Transverse colon (tissue), 4 donors: Measurements from ENCODE around the gene FUT7. TPM values are rescaled to one million over a fixed set of nuclear protein-coding genes. Genes with fewer than 3 reads are reported as not detected.

Experiments used
- DNase-seq: peaks from one replicate; pipeline ENCODE4 v3.0.0-alpha.2; 2019
- H3K27ac ChIP-seq, 4 donors: fragments of 200-600 bp; sonication (generic); 2 replicates each; pipeline ENCODE4 v1.5.1; 2016 to 2018; ENCODE audit warnings: inconsistent platforms in 4 of 4
- H3K27me3 ChIP-seq: fragments of 200-600 bp; sonication (generic); 2 replicates; pipeline ENCODE4 v1.5.1; 2017; ENCODE audit warnings: inconsistent platforms
- H3K36me3 ChIP-seq, 4 donors: fragments of 200-600 bp; sonication (generic); 2 replicates each; pipeline ENCODE4 v1.5.1; 2017 to 2019; ENCODE audit warnings: inconsistent platforms in 4 of 4
- H3K4me1 ChIP-seq, 4 donors: fragments of 200-600 bp; sonication (generic); 2 replicates each; pipeline ENCODE4 v1.5.1; 2017 to 2020; ENCODE audit warnings: inconsistent platforms in 4 of 4
- H3K4me3 ChIP-seq, 4 donors: fragments of 200-600 bp; sonication (generic); 1 replicate in 1 of 4; 2 replicates in 3 of 4; pipeline versions ENCODE4 v1.5.1 to v1.6.1; 2017 to 2019; ENCODE audit warnings: inconsistent platforms in 4 of 4
- H3K9me3 ChIP-seq, 2 donors: fragments of 200-600 bp; sonication (generic); 2 replicates each; pipeline ENCODE4 v1.5.1; 2017 to 2019; ENCODE audit warnings: inconsistent platforms in 2 of 2
- CTCF ChIP-seq, 5 experiments: fragments of 200-600 bp in 3 of 5; fragments of 450-650 bp in 2 of 5; sonication (generic) in 3 of 5; IDR thresholded peaks; 1 replicate in 2 of 5; 2 replicates in 3 of 5; pipeline ENCODE4 v1.5.1; 2016 to 2017; ENCODE audit warnings: antibody characterized with exemption in 5 of 5, inconsistent platforms in 3 of 5, mild to moderate bottlenecking in 2 of 5, moderate library complexity in 1 of 5
- EP300 ChIP-seq: sonication (generic); formaldehyde crosslinking; IDR thresholded peaks from one replicate; pipeline ENCODE4 v1.6.1; 2017; ENCODE audit warnings: antibody characterized with exemption, low read depth
- POLR2A ChIP-seq: fragments of 450-650 bp; IDR thresholded peaks from one replicate; pipeline ENCODE4 v1.6.1; 2016; ENCODE audit warnings: antibody characterized with exemption, mild to moderate bottlenecking, moderate library complexity
- POLR2AphosphoS5 ChIP-seq, 3 donors: sonication (generic); formaldehyde crosslinking; IDR thresholded peaks; one replicate each; pipeline ENCODE4 v1.6.1; 2016; ENCODE audit warnings: antibody characterized with exemption in 3 of 3
- WGBS, 2 donors: methylation state at CpG; one replicate each; pipeline ENCODE4 v1.1.5; 2018; ENCODE audit warnings: low coverage in 1 of 2; 5-methylcytosine and 5-hydroxymethylcytosine counted together
- in situ Hi-C, 4 donors: fragments of 200-750 bp; cut with MboI; loops; one replicate each; pipeline versions ENCODE4 v1.15.0 to v1.15.1; 2017; ENCODE audit warnings: low sequenced_read_pairs in 3 of 4, low pct_ligation_motif_present in 1 of 4, low pct_unique_long_range_greater_than_20kb in 1 of 4
- intact Hi-C: fragments of 100-400 bp; cut with DNase I; formaldehyde crosslinking; loops from one replicate; pipeline ENCODE4 v1.15.1; 2023; ENCODE audit warnings: low total_unique reads
- total RNA-seq, 4 donors: library from RNA; depleted of rRNA; stranded (reverse); fragments of >200 nt; gene quantifications; one replicate each; pipeline ENCODE4 v1.1.0, GENCODE V29; 2016

FUT7 gene
- total RNA-seq, 4 donors from 2014 or later: not detected

GRCh38 chr9:137042751-137043727 is 11.2 kb upstream of the FUT7 start:
- Histone ChIP-seq H3K36me3 (no peaks in the 10 kb centered on the region), H3K9me3 (no peaks in the 10 kb centered on the region), H3K27ac (peak overlapping the region; percentile 31 to 75 (median 61)), H3K4me3 (no peak overlapping the region), H3K27me3 (peaks cover 44% of the 10 kb centered on the region), H3K4me1 (peaks cover 22 to 35% (median 30%) of the 10 kb centered on the region in 4 donors)
- WGBS, 2 donors: 81% methylated on average over 24 of the region's 36 CpGs; no CpG with 5 or more reads in 1 of the 2 donors
- in situ Hi-C loops: loop anchor here in 3 of 4 donors (10.0 to 25.0 kb wide), 2 partner anchors 256 to 258 kb away; partner anchors contain the start of genes CCDC183 (in 2 of the 3) and TMEM141 (in 2 of the 3)
- intact Hi-C loops: no loop called here
- no peak for DNase-seq
- TF ChIP-seq CTCF (IDR thresholded peaks at IDR 0.05) (no peak), POLR2A (no peak)

- intact Hi-C loops (no loop called here), in situ Hi-C loops (loop anchor here in 3 of 4 donors (10.0 to 25.0 kb wide), 2 partner anchors 254 to 256 kb away; partner anchors contain the start of genes CCDC183 (in 2 of the 3) and TMEM141 (in 2 of the 3))
- Histone ChIP-seq H3K9me3 (no peaks in the 10 kb centered on the region), H3K27me3 (peaks cover 26% of the 10 kb centered on the region), H3K4me3 (no peak overlapping the region), H3K27ac (peak overlapping the region in 1 of 4 donors; percentile 30), H3K4me1 (peaks cover 19 to 27% (median 22%) of the 10 kb centered on the region in 4 donors), H3K36me3 (no peaks in the 10 kb centered on the region)
- no peak for TF ChIP-seq CTCF (IDR thresholded peaks at IDR 0.05)
- TF ChIP-seq POLR2A: no peak
- TF ChIP-seq POLR2AphosphoS5 (IDR thresholded peaks at IDR 0.05): no peak
- TF ChIP-seq EP300: no peak
- no peak for DNase-seq
- 54% methylated on average over 16 of the region's 16 CpGs; no CpG with 5 or more reads in 1 of the 2 donors for WGBS, 2 donors
These were observed 9.2 kb upstream of the FUT7 start for GRCh38 chr9:137041124-137041523.

DNA sequence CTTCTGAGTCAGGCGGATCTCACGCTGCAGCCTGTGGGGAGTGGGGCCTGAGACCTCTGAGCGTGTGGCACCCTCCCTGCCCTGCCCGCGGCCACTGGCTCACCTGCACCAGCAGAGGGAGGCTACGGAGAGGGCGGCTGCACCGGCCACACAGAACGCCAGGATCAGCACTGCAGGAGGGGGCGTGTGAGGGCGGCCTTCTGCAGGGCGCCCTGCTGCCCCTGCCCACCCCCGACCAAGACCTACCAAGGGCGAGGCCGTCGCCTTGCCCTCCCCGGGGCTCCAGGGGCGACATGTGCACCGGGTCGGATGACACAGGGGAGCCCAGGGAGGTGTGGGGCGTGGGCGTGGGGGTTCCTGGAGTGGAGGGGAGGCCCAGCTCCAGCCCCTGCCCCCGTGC is 8.7 kb upstream of the FUT7 start:
- in situ Hi-C loops: loop anchor here in 3 of 4 donors (10.0 to 25.0 kb wide), 2 partner anchors 253 to 256 kb away; partner anchors contain the start of genes CCDC183 (in 2 of the 3) and TMEM141 (in 2 of the 3)
- peaks cover 22% of the 10 kb centered on the region for H3K27me3 ChIP-seq
- no peak for DNase-seq
- no peaks in the 10 kb centered on the region for H3K36me3 ChIP-seq
- H3K9me3 ChIP-seq: no peaks in the 10 kb centered on the region
- intact Hi-C loops: no loop called here
- H3K27ac ChIP-seq: peak overlapping the region in 1 of 4 donors; percentile 30
- 80% methylated on average over 17 of the region's 23 CpGs; no CpG with 5 or more reads in 1 of the 2 donors for WGBS, 2 donors
- TF ChIP-seq POLR2AphosphoS5 (IDR thresholded peaks at IDR 0.05): no peak
- TF ChIP-seq EP300: no peak
- TF ChIP-seq POLR2A: no peak
- peaks cover 17 to 24% (median 20%) of the 10 kb centered on the region in 4 donors for H3K4me1 ChIP-seq
- no peak overlapping the region for H3K4me3 ChIP-seq

DNA sequence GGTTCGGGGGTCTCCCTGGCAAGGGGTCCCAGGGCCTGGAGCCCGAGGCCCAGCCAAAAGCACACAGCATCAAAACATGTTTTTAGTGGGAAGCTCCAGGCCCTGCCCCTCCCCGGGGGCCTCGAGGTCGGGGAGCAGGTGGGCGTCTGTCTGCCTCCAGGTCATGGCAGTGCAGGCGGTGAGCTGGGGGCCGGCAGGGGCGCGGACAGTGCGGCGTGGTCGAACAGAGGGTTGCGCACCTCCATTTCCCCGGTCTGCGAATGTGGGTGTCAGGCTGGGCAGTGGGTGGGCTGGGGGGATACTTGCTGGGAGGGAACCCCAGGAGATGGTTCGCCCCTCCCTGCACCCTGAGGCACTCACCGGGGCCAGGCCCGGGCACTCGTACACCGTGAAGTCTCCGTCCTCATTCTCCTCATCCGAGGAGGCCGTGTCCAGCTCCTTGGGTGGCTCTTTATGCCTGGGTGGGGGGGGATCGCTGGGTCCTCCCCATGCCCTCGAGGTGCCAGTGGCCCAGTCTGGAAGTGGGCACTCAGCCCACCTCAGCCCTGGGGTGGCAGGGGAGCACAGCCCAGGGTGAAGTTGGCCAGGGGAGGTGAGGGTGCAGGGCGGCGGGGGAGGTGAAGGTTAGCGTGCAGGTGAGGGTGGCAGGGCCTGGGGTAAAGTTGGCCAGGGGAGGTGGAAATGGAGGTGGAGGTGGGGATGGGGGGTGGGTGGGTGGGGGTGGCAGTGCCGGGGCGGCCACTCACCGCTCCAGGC is 7.9 kb upstream of the FUT7 start:
- TF ChIP-seq CTCF (IDR thresholded peaks at IDR 0.05) (no peak), EP300 (no peak), POLR2AphosphoS5 (IDR thresholded peaks at IDR 0.05) (no peak), POLR2A (no peak)
- Histone ChIP-seq H3K4me1 (peaks cover 15 to 24% (median 19%) of the 10 kb centered on the region in 4 donors), H3K27me3 (peaks cover 15% of the 10 kb centered on the region), H3K27ac (no peak overlapping the region), H3K9me3 (no peaks in the 10 kb centered on the region), H3K36me3 (no peaks in the 10 kb centered on the region), H3K4me3 (no peak overlapping the region)
- in situ Hi-C loops (loop anchor here (10.0 to 25.0 kb wide), 2 partner anchors 252 to 255 kb away; partner anchors contain the start of genes CCDC183 (in 2 of the 4) and TMEM141 (in 2 of the 4)), intact Hi-C loops (no loop called here)
- no peak for DNase-seq
- 91% methylated on average over 32 of the region's 32 CpGs; no CpG with 5 or more reads in 1 of the 2 donors for WGBS, 2 donors
